Measurements from ENCODE around the gene GAN. TPM values are rescaled to one million over a fixed set of nuclear protein-coding genes. Genes with fewer than 3 reads are reported as not detected.

The GAN gene
- total and polyA plus RNA-seq, 2 of the 4 experiments (the other 2 are of a cell fraction): 1.1 to 5.7 TPM

DNA sequence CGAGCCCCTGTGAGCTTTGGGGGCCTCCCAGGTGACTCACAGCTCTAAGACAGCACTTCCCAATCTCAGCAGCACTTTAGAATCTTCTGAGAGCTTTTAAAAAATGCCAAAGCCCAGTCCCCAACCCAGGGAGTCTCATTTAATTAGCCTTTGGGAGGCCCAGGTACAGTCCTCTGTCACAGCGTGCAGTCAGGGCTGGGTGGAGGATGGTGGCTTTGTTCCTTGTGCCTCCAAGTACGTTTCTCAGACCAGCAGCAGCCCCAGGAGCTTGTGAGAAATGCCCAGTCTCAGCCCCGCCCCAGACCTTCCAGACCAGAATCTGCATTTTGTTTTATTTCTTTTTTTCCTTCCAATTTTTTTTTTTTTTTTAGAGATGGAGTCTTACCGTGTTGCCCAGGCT is 102.4 kb downstream of the GAN start:
- CTCF ChIA-PET: no interaction called here
- TF ChIP-seq MXI1 (IDR thresholded peaks at IDR 0.05; ENCODE audit: borderline replicate concordance, low read depth, low read length) (no peak), MAFK (IDR thresholded peaks at IDR 0.05; ENCODE audit: low read depth, low read length) (no peak), CEBPB (IDR thresholded peaks at IDR 0.05; ENCODE audit: low read depth, low read length) (no peak), FOS (IDR thresholded peaks at IDR 0.05; ENCODE audit: low read depth, low read length) (no peak), RAD21 (IDR thresholded peaks at IDR 0.05; ENCODE audit: low read length) (no peak), RCOR1 (IDR thresholded peaks at IDR 0.05; ENCODE audit: insufficient replicate concordance, low read length) (no peak), RFX5 (IDR thresholded peaks at IDR 0.05; ENCODE audit: low read depth, low read length) (no peak), CHD1 (IDR thresholded peaks at IDR 0.05; ENCODE audit: low read depth, low read length) (no peak), CTCF (conservative IDR thresholded peaks at IDR 0.05; ENCODE audit: low read depth, low read length) (no peak), BHLHE40 (IDR thresholded peaks at IDR 0.05; ENCODE audit: low read depth, low read length) (no peak), ELK1 (IDR thresholded peaks at IDR 0.05; ENCODE audit: borderline replicate concordance, low read depth, low read length) (no peak), NFE2L2 (IDR thresholded peaks at IDR 0.05; ENCODE audit: low read depth, low read length) (no peak), POLR2A (IDR thresholded peaks at IDR 0.05; ENCODE audit: low read depth, low read length) (no peak), SMC3 (IDR thresholded peaks at IDR 0.05; ENCODE audit: low read depth, low read length) (no peak)
- TF ChIP-seq, protein P1, sequence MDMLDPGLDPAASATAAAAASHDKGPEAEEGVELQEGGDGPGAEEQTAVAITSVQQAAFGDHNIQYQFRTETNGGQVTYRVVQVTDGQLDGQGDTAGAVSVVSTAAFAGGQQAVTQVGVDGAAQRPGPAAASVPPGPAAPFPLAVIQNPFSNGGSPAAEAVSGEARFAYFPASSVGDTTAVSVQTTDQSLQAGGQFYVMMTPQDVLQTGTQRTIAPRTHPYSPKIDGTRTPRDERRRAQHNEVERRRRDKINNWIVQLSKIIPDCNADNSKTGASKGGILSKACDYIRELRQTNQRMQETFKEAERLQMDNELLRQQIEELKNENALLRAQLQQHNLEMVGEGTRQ (IDR thresholded peaks at IDR 0.05; ENCODE audit: low read depth, low read length): no peak

More for the DNA sequence above, 102.4 kb downstream of the GAN start:
- H2AFZ ChIP-seq (replicated peaks; ENCODE audit: low read length, poor library complexity): no peak overlapping the region
- H2BK15ac ChIP-seq (ENCODE audit: low read depth, low read length): no peak overlapping the region
- dilution Hi-C loops (cut with HindIII; ENCODE audit: low sequenced_read_pairs, unreplicated experiment) (no loop called here), intact Hi-C loops (cut with micrococcal nuclease) (no loop called here), in situ Hi-C loops (cut with MboI; ENCODE audit: low sequenced_read_pairs) (no loop called here)
- no peak overlapping the region for H3K27ac ChIP-seq (ENCODE audit: insufficient read depth, low read length)
- H4K8ac ChIP-seq (ENCODE audit: low read depth in 2 of 2, low read length in 2 of 2): no peak overlapping the region
- no peak overlapping the region for H3K4me2 ChIP-seq (ENCODE audit: low read depth, low read length)
- no peak overlapping the region for H3K56ac ChIP-seq (ENCODE audit: extremely low read depth, insufficient read depth, low read length)
- no peak overlapping the region for H4K5ac ChIP-seq (ENCODE audit: low read depth, low read length)
- DNase-seq (no peak), ATAC-seq (ENCODE audit: low read depth) (no peak)
- H4K20me1 ChIP-seq (ENCODE audit: insufficient read depth, low read length): no peaks in the 10 kb centered on the region
- peaks cover 3% of the 10 kb centered on the region; the same call in 1 of the 2 replicates for H3K9me3 ChIP-seq (ENCODE audit: control insufficient read depth, insufficient read depth, low read length)
- H2BK120ac ChIP-seq (ENCODE audit: low read depth, low read length): no peak overlapping the region
- H2AK5ac ChIP-seq (ENCODE audit: low read depth, low read length): no peak overlapping the region
- H3K4me3 ChIP-seq (ENCODE audit: insufficient read depth, low read depth, low read length): no peak overlapping the region
- H3K9me1 ChIP-seq (ENCODE audit: insufficient read depth, low read length): no peaks in the 10 kb centered on the region
- 100% methylated on average over 1 of the region's 5 CpGs; no CpG with 5 or more reads in 1 of the 2 experiments for WGBS, 2 experiments (ENCODE audit: extremely low coverage in 2 of 2, insufficient read length in 1 of 2)
- no peak overlapping the region for H3K14ac ChIP-seq (replicated peaks; ENCODE audit: low read depth, low read length)
- no peak overlapping the region for H3K4ac ChIP-seq (ENCODE audit: low read depth, low read length)
- no peak overlapping the region for H3K23ac ChIP-seq (ENCODE audit: low read depth, low read length)
- no peak overlapping the region for H3K9ac ChIP-seq (ENCODE audit: low read depth, low read length)
- no peak overlapping the region for H2BK20ac ChIP-seq (ENCODE audit: low read depth, low read length)
- no peaks in the 10 kb centered on the region for H3K4me1 ChIP-seq (ENCODE audit: control insufficient read depth, insufficient read depth, low read length)
- no peak overlapping the region for H3K18ac ChIP-seq (ENCODE audit: low read depth, low read length)
- no peaks in the 10 kb centered on the region for H3K79me1 ChIP-seq (ENCODE audit: low read depth in 1 of 2, low read length in 2 of 2)
- H3K27me3 ChIP-seq (ENCODE audit: control insufficient read depth, insufficient read depth, low read length): peaks cover 2% of the 10 kb centered on the region; the same call in 1 of the 2 replicates
- H3K36me3 ChIP-seq (ENCODE audit: control insufficient read depth, insufficient read depth, low read length): no peaks in the 10 kb centered on the region
- no peak overlapping the region for H4K91ac ChIP-seq (ENCODE audit: insufficient read depth, low read depth, low read length)
- POLR2A ChIA-PET (ENCODE audit: unreplicated experiment): no interaction called here
- H2AK9ac ChIP-seq (replicated peaks; ENCODE audit: low read depth, low read length, poor library complexity): no peak overlapping the region
- no peak overlapping the region for H2BK5ac ChIP-seq (ENCODE audit: low read depth, low read length, poor library complexity, severe bottlenecking)
- BruUV-seq (replicated peaks): no TSS peak

Measured in IMR-90 (cell line).